Epidermal melanocyte (primary cell): ENCODE measurements around the gene EMB.
"Not testable (repeated sequence)": the region's sequence is repeated elsewhere in the genome, so short reads cannot be mapped to it uniquely, and the experiment has no call there.

Experiments used
- DNase-seq: peaks from one replicate; pipeline ENCODE4 v3.0.0; 2011; ENCODE audit warnings: low spot score; ENCODE audit not compliant: insufficient read length

The EMB gene, protein sequence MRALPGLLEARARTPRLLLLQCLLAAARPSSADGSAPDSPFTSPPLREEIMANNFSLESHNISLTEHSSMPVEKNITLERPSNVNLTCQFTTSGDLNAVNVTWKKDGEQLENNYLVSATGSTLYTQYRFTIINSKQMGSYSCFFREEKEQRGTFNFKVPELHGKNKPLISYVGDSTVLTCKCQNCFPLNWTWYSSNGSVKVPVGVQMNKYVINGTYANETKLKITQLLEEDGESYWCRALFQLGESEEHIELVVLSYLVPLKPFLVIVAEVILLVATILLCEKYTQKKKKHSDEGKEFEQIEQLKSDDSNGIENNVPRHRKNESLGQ

GRCh38 chr5:50440651-50441492, at the start of gene EMB:
Gene EMB (minus strand): TSS chr5:50441288. CDS start chr5:50441151, 137 bp downstream.
- DNase-seq = peak; percentile 15

DNA sequence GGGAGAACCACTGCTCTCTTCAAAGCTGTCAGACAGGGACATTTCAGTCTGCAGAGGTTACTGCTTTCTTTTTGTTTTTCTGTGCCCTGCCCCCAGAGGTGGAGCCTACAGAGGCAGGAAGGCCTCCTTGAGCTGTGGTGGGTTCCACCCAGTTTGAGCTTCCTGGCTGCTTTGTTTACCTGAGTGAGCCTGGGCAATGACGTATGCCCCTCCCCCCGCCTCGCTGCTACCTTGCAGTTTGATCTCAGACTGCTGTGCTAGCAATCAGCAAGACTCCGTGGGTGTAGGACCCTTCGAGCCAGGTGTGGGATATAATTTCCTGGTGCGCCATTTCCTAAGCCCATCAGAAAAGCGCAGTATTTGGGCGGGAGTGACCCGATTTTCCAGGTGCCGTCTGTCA, 48.4 kb upstream of the EMB start:
- DNase-seq = not testable (repeated sequence)

GRCh38 chr5:50478790-50479189, 37.7 kb upstream of the EMB start:
- not testable (repeated sequence) for DNase-seq

- no peak for DNase-seq
These were observed 35.5 kb upstream of the EMB start for GRCh38 chr5:50476549-50476948.

DNA sequence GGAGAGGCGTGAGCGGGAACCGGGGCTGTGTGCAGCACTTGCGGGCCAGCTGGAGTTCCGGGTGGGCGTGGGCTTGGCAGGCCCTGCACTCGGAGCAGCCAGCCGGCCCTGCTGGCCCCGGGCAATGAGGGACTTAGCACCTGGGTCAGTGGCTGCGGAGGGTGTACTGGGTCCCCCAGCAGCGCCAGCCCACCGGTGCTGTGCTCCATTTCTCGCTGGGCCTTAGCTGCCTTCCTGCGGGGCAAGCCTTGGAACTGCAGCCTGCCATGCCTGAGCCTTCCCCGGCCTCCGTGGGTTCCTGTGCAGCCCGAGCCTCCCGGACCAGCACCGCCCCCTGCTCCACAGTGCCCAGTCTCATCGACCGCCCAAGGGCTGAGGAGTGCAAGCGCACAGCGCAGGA, 23.9 kb upstream of the EMB start:
- DNase-seq = not testable (repeated sequence)

- no peak for DNase-seq
These were observed 22.6 kb upstream of the EMB start for GRCh38 chr5:50463726-50464125.

GRCh38 chr5:50463047-50463446, 22.0 kb upstream of the EMB start:
- no peak for DNase-seq

GRCh38 chr5:50462579-50462978, 21.5 kb upstream of the EMB start:
- DNase-seq = not testable (repeated sequence)

DNA sequence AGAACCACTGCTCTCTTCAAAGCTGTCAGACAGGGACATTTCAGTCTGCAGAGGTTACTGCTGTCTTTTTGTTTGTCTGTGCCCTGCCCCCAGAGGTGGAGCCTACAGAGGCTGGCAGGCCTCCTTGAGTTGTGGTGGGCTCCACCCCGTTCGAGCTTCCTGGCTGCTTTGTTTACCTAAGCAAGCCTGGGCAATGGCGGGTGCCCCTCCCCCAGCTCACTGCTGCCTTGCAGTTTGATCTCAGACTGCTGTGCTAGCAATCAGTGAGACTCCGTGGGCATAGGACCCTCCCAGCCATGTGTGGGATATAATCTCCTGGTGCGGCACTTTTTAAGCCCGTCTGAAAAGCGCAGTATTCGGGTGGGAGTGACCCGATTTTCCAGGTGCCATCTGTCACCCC, 17.3 kb upstream of the EMB start:
- DNase-seq = not testable (repeated sequence)

- not testable (repeated sequence) for DNase-seq
These were observed 8.2 kb upstream of the EMB start for GRCh38 chr5:50449241-50449640.

- DNase-seq = no peak
These were observed 6.9 kb upstream of the EMB start for GRCh38 chr5:50447941-50448340.

DNA sequence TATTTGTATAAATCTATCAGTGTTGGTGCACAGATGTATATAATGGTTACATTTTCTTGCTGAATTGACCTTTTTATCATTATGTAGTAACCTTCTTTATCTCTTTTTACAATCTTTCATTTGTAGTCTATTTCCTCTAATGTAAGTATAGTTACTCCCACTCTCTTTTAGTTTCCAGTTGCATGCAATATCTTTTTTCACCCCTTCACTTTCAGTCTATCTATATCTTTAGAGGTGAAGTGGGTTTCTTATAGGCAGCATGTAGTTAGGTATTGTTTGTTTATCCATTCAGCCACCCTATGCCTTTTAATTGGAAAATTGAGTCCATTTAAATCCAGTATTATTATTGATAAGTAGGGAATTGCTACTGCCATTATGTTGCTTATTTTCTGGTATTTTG, 6.1 kb upstream of the EMB start:
- DNase-seq = no peak

GRCh38 chr5:50445296-50445949, 4.3 kb upstream of the EMB start:
- no peak for DNase-seq

DNA sequence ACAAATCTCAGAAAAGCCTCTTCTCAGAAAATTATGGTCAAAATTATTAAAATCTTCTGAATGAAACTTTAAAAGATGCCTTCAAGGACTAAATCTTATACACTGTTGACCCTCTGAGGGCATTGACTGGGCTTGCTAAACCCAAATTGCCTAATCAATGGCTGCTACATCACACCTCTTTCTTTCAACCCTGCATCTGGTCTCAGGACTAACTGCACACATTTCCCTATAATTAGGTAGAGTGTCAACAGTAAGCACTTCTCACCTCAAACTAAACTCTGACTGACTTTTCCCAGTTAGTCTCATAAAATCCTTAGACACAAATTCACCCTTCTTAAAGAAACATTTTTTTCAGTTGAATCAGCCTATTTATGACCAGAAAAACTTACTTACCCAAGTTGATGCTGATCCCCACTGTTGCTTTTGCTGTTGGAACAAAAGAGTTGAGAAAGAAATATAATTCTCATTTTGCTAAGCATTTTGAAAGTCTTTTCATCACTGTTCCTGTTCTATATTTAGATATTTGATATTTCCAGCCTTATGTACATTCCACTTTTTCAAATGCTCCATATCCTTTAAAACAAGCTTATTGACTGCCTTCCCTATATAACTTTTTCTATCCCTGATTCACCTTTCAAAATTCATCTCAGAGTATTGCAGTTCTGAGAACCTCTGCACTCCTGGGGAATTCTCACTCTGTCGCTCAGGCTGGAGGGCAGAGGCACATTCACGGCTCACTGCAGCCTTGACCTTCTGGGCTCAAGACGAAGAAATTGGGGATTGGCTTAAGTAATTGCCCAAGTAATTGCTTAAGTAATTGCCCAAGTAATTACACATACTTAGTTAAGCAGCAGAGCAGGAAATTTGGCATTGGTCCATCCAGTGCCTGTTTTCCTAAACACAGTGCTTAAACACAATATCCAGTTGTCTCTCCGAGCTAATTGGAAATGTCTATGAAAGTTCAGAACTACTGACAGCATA, 1.8 kb upstream of the EMB start:
- not testable (repeated sequence) for DNase-seq

- DNase-seq = no peak
These were observed 436 bp upstream of the EMB start for GRCh38 chr5:50441493-50441955.

DNA sequence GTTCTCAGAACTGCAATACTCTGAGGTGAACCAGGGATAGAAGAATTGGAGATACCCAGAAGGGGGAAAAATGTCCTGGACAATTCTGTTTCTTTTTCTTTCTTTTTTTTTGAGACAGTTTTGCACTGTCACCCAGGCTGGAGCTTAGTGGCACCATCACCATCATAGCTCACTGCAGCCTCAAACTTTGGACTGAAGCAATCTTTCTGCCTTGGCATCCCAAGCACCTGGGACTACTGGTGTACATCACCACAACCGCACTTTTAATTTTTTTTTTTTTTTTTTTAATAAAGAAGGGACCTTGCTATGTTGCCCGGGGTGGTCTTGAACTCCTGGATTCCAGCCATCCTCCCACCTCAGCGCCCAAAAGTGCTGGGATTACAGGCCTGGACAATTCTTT, 1.9 kb downstream of the EMB start:
- no peak for DNase-seq

GRCh38 chr5:50438060-50438459, 3.0 kb downstream of the EMB start:
- DNase-seq = not testable (repeated sequence)

GRCh38 chr5:50435168-50435567, 5.9 kb downstream of the EMB start:
- DNase-seq = no peak

- DNase-seq = not testable (repeated sequence)
These were observed 9.8 kb downstream of the EMB start for GRCh38 chr5:50431133-50431904.
